HepG2 (cell line): ENCODE measurements around the gene TGM1. TPM values are rescaled to one million over a fixed set of nuclear protein-coding genes. Genes with fewer than 3 reads are reported as not detected.

Source experiments
- CBX1 ChIP-seq: IDR thresholded peaks from one replicate; pipeline ENCODE4 v1.6.1; 2016; ENCODE audit warnings: antibody characterized with exemption, low read depth
- ELF4 ChIP-seq: sonication (generic); formaldehyde crosslinking; IDR thresholded peaks from 2 replicates; pipeline ENCODE4 v1.5.0; 2020; ENCODE audit warnings: missing genetic modification reagents, mild to moderate bottlenecking, moderate library complexity, borderline replicate concordance
- HDAC1 ChIP-seq: sonication (generic); formaldehyde crosslinking; IDR thresholded peaks from 2 replicates; pipeline ENCODE4 v1.5.1; 2020; ENCODE audit warnings: mild to moderate bottlenecking, missing genetic modification reagents
- HNF4A ChIP-seq: sonication (generic); formaldehyde crosslinking; IDR thresholded peaks from 2 replicates; pipeline ENCODE4 v1.4.0; 2020; ENCODE audit warnings: missing genetic modification reagents
- KMT2A ChIP-seq: sonication (generic); formaldehyde crosslinking; IDR thresholded peaks from 2 replicates; pipeline ENCODE4 v1.4.0; 2020; ENCODE audit warnings: missing genetic modification reagents
- RELA ChIP-seq: sonication (generic); formaldehyde crosslinking; IDR thresholded peaks from 2 replicates; pipeline ENCODE4 v1.4.0; 2020; ENCODE audit warnings: missing genetic modification reagents
- RFX1 ChIP-seq: fragments of 450-650 bp; IDR thresholded peaks from 2 replicates; pipeline ENCODE4 v1.6.1; 2017
- SNAPC2 ChIP-seq: sonication (generic); formaldehyde crosslinking; IDR thresholded peaks from 2 replicates; pipeline ENCODE4 v1.8.1; 2022; ENCODE audit warnings: mild to moderate bottlenecking, missing genetic modification reagents
- ZNF30 ChIP-seq: sonication (generic); formaldehyde crosslinking; IDR thresholded peaks from 2 replicates; pipeline ENCODE4 v1.5.0; 2020; ENCODE audit warnings: mild to moderate bottlenecking, missing genetic modification reagents
- ZNF569 ChIP-seq: sonication (generic); formaldehyde crosslinking; IDR thresholded peaks from 2 replicates; pipeline ENCODE4 v1.5.0; 2020; ENCODE audit warnings: mild to moderate bottlenecking, missing genetic modification reagents, moderate library complexity, borderline replicate concordance
- ZNF781 ChIP-seq: sonication (generic); formaldehyde crosslinking; IDR thresholded peaks from 2 replicates; pipeline ENCODE4 v1.5.1; 2020; ENCODE audit warnings: borderline replicate concordance, mild to moderate bottlenecking, missing genetic modification reagents; ENCODE audit errors: not compliant biosample characterization
- polyA plus RNA-seq, 8 experiments: library from polyadenylated mRNA; depleted of rRNA in 3 of 8; stranded (reverse) in 7 of 8; unstranded in 1 of 8; fragments of >200 nt; fragmentation: Illumina TruSeq in 4 of 8; extraction: Trizol in 4 of 8; gene quantifications; 2 replicates each; pipeline versions ENCODE4 v1.2.1 to v1.2.3, GENCODE V29; 2011 to 2016; ENCODE audit warnings: low read depth in 4 of 8, missing spikeins in 1 of 8, mixed read lengths in 1 of 8; ENCODE audit not compliant: insufficient read depth in 1 of 8
- total RNA-seq, 5 experiments: library from RNA; depleted of rRNA; stranded (reverse); fragments of >200 nt; fragmentation: Illumina TruSeq; extraction: Trizol; gene quantifications; 2 replicates each; pipeline ENCODE4 v1.2.3, GENCODE V29; 2016; ENCODE audit warnings: low read depth in 1 of 5
- TF ChIP-seq, protein P1 (sequence below), 2 experiments: fragments of 450-650 bp in 1 of 2; sonication (generic) in 1 of 2; formaldehyde crosslinking in 1 of 2; IDR thresholded peaks; 2 replicates each; pipeline versions ENCODE4 v1.6.1 to v1.8.0; 2016 to 2022; ENCODE audit warnings: antibody characterized with exemption in 1 of 2, mild to moderate bottlenecking in 1 of 2, missing genetic modification reagents in 1 of 2
- TF ChIP-seq, protein P2 (sequence below): sonication (generic); formaldehyde crosslinking; IDR thresholded peaks from 2 replicates; pipeline ENCODE4 v1.8.1; 2023; ENCODE audit warnings: mild to moderate bottlenecking, missing genetic modification reagents
- TF ChIP-seq, protein P3 (sequence below): sonication (generic); formaldehyde crosslinking; IDR thresholded peaks from 2 replicates; pipeline ENCODE4 v1.4.0; 2020; ENCODE audit warnings: mild to moderate bottlenecking, missing genetic modification reagents
- TF ChIP-seq, protein P4 (sequence below): sonication (generic); formaldehyde crosslinking; IDR thresholded peaks from 2 replicates; pipeline ENCODE4 v1.4.0; 2020; ENCODE audit warnings: missing genetic modification reagents, mild to moderate bottlenecking, borderline replicate concordance

The TGM1 gene
- total and polyA plus RNA-seq, 2 of the 13 experiments (the other 11 are each of a cell fraction or from before 2014, with no cell fraction given) = 3.2 to 10.6 TPM

DNA sequence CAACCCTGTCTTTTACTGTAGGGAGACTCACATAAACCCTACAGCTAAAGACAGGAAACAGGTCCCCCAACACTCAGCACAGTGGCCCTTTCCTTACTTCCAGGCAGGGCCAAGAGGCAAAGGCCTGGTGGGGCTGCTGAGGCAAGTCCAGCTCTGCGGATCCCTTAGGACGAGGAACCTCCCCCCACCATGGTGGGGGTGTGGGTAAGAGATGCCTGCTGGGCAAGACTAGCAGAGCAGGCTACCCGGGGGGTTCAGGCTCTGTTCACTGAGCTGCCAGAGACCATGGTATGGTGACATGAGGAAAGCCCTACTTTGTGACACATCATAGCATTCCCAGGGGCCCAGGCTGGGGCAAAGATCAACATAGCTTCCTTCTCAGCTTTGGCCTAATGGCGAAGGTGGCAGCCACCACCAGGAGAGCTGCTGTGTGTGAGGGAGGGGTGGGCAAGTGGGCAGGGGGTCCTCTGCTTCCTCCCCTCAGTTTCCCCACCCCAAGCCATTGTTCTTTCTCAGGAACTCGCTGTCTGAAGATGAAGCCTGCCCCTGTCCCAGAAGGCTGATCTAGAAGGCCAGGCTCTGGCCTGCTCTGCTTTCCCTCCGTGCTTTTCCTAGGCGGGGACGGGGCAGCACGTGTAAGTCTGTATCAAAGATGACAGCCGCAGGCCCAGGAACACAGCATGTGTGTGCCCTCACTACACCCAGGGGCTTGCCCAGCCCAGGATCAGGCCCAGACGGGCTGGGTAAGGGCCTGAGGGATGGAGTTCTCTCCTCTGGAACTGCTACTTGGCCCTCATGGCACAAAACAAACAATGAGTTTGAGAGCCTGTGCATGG is 10.5 kb downstream of the TGM1 start (continued):
- TF ChIP-seq, protein P1, sequence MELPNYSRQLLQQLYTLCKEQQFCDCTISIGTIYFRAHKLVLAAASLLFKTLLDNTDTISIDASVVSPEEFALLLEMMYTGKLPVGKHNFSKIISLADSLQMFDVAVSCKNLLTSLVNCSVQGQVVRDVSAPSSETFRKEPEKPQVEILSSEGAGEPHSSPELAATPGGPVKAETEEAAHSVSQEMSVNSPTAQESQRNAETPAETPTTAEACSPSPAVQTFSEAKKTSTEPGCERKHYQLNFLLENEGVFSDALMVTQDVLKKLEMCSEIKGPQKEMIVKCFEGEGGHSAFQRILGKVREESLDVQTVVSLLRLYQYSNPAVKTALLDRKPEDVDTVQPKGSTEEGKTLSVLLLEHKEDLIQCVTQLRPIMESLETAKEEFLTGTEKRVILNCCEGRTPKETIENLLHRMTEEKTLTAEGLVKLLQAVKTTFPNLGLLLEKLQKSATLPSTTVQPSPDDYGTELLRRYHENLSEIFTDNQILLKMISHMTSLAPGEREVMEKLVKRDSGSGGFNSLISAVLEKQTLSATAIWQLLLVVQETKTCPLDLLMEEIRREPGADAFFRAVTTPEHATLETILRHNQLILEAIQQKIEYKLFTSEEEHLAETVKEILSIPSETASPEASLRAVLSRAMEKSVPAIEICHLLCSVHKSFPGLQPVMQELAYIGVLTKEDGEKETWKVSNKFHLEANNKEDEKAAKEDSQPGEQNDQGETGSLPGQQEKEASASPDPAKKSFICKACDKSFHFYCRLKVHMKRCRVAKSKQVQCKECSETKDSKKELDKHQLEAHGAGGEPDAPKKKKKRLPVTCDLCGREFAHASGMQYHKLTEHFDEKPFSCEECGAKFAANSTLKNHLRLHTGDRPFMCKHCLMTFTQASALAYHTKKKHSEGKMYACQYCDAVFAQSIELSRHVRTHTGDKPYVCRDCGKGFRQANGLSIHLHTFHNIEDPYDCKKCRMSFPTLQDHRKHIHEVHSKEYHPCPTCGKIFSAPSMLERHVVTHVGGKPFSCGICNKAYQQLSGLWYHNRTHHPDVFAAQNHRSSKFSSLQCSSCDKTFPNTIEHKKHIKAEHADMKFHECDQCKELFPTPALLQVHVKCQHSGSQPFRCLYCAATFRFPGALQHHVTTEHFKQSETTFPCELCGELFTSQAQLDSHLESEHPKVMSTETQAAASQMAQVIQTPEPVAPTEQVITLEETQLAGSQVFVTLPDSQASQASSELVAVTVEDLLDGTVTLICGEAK (IDR thresholded peaks at IDR 0.05) = no peak
- TF ChIP-seq, protein P1 (CRISPR knock-in tag; IDR thresholded peaks at IDR 0.05) = no peak; the same call in 1 of the 2 replicates
- no peak; the same call in 1 of the 2 replicates for TF ChIP-seq KMT2A (CRISPR knock-in tag)
- no peak for TF ChIP-seq ELF4
- TF ChIP-seq RFX1 = no peak
- TF ChIP-seq ZNF30 (CRISPR knock-in tag) = no peak
- TF ChIP-seq RELA = no peak
- TF ChIP-seq, protein P2, sequence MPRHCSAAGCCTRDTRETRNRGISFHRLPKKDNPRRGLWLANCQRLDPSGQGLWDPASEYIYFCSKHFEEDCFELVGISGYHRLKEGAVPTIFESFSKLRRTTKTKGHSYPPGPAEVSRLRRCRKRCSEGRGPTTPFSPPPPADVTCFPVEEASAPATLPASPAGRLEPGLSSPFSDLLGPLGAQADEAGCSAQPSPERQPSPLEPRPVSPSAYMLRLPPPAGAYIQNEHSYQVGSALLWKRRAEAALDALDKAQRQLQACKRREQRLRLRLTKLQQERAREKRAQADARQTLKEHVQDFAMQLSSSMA (CRISPR knock-in tag) = no peak
- TF ChIP-seq, protein P3, sequence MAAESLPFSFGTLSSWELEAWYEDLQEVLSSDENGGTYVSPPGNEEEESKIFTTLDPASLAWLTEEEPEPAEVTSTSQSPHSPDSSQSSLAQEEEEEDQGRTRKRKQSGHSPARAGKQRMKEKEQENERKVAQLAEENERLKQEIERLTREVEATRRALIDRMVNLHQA (CRISPR knock-in tag) = no peak
- peak; percentile 36 for TF ChIP-seq CBX1
- peak; percentile 84 for TF ChIP-seq ZNF781 (CRISPR knock-in tag)
- TF ChIP-seq, protein P4, sequence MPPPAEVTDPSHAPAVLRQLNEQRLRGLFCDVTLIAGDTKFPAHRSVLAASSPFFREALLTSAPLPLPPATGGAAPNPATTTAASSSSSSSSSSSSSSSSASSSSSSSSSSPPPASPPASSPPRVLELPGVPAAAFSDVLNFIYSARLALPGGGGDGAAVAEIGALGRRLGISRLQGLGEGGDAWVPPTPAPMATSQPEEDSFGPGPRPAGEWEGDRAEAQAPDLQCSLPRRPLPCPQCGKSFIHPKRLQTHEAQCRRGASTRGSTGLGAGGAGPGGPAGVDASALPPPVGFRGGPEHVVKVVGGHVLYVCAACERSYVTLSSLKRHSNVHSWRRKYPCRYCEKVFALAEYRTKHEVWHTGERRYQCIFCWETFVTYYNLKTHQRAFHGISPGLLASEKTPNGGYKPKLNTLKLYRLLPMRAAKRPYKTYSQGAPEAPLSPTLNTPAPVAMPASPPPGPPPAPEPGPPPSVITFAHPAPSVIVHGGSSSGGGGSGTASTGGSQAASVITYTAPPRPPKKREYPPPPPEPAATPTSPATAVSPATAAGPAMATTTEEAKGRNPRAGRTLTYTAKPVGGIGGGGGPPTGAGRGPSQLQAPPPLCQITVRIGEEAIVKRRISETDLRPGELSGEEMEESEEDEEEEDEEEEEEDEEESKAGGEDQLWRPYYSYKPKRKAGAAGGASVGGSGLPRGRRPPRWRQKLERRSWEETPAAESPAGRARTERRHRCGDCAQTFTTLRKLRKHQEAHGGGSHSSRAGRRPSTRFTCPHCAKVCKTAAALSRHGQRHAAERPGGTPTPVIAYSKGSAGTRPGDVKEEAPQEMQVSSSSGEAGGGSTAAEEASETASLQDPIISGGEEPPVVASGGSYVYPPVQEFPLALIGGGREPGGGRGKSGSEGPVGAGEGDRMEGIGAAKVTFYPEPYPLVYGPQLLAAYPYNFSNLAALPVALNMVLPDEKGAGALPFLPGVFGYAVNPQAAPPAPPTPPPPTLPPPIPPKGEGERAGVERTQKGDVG (CRISPR knock-in tag) = peak; percentile 96
- TF ChIP-seq ZNF569 (CRISPR knock-in tag) = no peak
- 0 out of 2 replicates have a peak, but pooled peaks have one; percentile 62 for TF ChIP-seq HDAC1 (CRISPR knock-in tag)
- peak; percentile 90 for TF ChIP-seq HNF4A (CRISPR knock-in tag)
- no peak for TF ChIP-seq SNAPC2 (CRISPR knock-in tag)
